HPDE6-E6E7 (cell line): ENCODE measurements around the gene FHL2.

Experiments used
- DNase-seq: peaks from one replicate; pipeline ENCODE4 v3.0.0; 2011; ENCODE audit warnings: missing footprints; ENCODE audit errors: extremely low spot score

Gene FHL2

DNA sequence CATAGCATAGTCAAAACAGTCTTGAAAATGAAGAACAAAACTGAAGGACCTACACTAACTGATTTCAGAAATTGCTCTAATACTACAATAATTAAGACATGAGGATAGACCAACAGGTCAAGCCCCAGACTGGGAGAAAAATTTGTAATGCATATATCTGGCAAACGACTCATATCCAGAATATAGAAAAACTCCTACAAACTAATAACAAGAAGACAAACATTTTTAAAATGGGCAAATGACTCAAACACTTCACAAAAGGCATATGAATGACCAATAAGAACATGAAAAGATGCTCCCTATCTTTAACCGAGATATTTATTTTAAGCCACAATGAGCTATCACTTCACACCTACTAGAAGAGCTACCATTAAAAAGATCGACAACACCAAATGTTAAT lies 83.5 kb downstream of the FHL2 start:
- DNase-seq = no peak

DNA sequence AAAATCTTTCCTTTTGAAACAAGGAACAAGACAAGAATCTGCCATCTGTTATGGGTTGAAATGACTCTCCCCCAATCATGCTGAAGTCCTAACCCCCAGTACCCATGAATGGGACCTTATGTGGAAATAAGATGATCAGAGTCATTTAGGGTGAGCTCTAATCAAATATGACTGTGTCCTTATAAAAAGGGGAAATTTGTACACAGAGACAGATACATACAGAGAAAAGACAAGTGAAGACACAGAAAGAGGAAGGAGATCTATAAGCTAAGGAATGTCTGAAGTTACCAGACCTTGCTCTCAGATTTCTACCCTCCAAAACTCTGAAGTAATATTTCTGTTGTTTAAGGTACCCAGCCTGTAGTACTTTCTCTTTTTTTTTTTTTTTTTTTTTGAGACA lies 85.0 kb downstream of the FHL2 start:
- no peak for DNase-seq
